ENCODE results near the gene PRL.

Gene PRL

DNA sequence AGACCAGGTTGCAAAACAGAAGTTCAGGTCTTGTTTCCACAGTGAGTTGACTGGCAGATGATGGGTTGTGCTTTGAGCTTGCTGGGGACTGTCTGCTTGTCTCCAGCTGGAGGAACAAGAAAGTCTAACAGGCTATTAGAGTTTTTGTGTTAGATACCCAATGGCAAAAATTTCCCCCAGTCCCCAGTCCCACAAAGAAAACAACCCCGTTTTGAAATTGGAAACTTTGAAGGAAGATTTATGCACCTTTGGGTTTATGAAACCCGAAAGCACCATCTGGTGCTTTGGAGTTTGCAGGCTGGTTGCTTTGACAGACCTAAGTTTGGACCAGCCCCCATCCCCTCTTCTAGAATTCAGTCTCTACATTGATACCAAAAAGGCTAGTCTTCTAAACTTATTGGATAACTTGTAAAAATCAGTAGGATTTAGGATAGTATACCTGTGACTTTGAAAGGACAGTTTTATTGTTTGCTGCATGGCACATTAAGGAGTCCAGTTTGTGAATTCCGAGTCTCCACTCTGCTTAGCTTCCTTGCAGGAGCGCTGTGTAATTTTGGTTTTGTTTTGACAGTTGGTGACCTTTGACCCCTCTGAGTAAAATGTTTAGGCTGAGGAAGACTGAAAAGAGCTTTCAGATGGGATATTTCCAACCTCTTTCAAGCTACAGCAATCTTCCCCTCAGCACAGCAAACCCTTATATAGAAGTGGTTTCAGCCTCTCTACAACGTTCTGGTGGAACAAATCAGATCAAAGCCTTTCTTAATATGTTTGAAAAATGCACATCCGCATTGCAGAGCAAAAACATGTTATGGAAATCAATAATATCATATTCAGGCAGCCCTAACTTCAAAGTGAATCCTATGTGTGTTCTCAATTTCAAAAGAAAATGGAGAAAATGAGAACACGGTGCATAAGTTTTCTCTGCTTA, 25.5 kb upstream of the PRL start:
- no peak overlapping the region for H3K4me3 ChIP-seq (ENCODE audit: low read length in 2 of 2)

GRCh38 chr6:22320750-22321149, 23.9 kb upstream of the PRL start:
- Histone ChIP-seq H3K27me3 (ENCODE audit: control insufficient read depth in 1 of 2, insufficient read depth in 2 of 2, low read length in 2 of 2) (no peaks in the 10 kb centered on the region), H3K27ac (ENCODE audit: low read length) (no peak overlapping the region), H3K36me3 (ENCODE audit: control insufficient read depth in 2 of 2, insufficient read depth in 2 of 2, low read length in 2 of 2) (no peaks in the 10 kb centered on the region), H3K9me3 (ENCODE audit: control insufficient read depth in 2 of 2, low read length in 2 of 2) (no peaks in the 10 kb centered on the region), H3K9ac (ENCODE audit: low read length in 2 of 2) (no peak overlapping the region), H3K4me1 (ENCODE audit: control insufficient read depth, insufficient read depth, low read length) (peaks cover 3% of the 10 kb centered on the region), H3K4me3 (ENCODE audit: low read length in 2 of 2) (no peak overlapping the region)

More for the DNA sequence above, 25.5 kb upstream of the PRL start:
- Histone ChIP-seq H3K27ac (ENCODE audit: low read length) (no peak overlapping the region), H3K4me1 (ENCODE audit: control insufficient read depth, insufficient read depth, low read length) (peaks cover 3% of the 10 kb centered on the region), H3K36me3 (ENCODE audit: control insufficient read depth in 2 of 2, insufficient read depth in 2 of 2, low read length in 2 of 2) (no peaks in the 10 kb centered on the region), H3K9ac (ENCODE audit: low read length in 2 of 2) (no peak overlapping the region), H3K27me3 (ENCODE audit: control insufficient read depth in 1 of 2, insufficient read depth in 2 of 2, low read length in 2 of 2) (no peaks in the 10 kb centered on the region), H3K9me3 (ENCODE audit: control insufficient read depth in 2 of 2, low read length in 2 of 2) (no peaks in the 10 kb centered on the region)

GRCh38 chr6:22318404-22318803, 21.6 kb upstream of the PRL start:
- H3K9me3 ChIP-seq (ENCODE audit: control insufficient read depth in 2 of 2, low read length in 2 of 2) = peaks cover 0 to 5% of the 10 kb centered on the region in 2 donors
- H3K4me1 ChIP-seq (ENCODE audit: control insufficient read depth, insufficient read depth, low read length) = peaks cover 3% of the 10 kb centered on the region
- no peaks in the 10 kb centered on the region for H3K27me3 ChIP-seq (ENCODE audit: control insufficient read depth in 1 of 2, insufficient read depth in 2 of 2, low read length in 2 of 2)
- H3K27ac ChIP-seq (ENCODE audit: low read length) = no peak overlapping the region
- H3K36me3 ChIP-seq (ENCODE audit: control insufficient read depth in 2 of 2, insufficient read depth in 2 of 2, low read length in 2 of 2) = no peaks in the 10 kb centered on the region
- H3K4me3 ChIP-seq (ENCODE audit: low read length in 2 of 2) = no peak overlapping the region
- H3K9ac ChIP-seq (ENCODE audit: low read length in 2 of 2) = no peak overlapping the region

DNA sequence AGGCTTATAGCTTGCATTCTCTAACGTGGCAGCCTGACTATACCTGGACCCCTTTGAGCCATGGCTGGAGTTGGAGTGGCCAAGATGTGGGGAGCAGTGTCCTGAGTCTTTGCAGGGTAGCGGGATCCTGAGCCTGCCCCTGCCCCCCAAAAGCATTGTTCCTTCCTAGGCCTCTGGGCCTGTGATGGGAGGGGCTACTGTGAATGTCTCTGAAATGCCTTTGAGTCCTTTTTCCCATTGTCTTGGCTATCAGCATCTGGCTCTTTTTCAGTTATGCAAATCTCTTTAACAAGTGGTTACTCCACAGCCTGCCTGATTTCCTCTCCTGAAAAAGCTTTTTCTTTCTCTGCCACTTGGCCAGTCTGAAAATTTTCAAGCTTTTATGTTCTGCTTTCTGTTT, 17.0 kb upstream of the PRL start:
- H3K36me3 ChIP-seq (ENCODE audit: control insufficient read depth in 2 of 2, insufficient read depth in 2 of 2, low read length in 2 of 2) = no peaks in the 10 kb centered on the region
- no peaks in the 10 kb centered on the region for H3K4me1 ChIP-seq (ENCODE audit: control insufficient read depth, insufficient read depth, low read length)
- H3K4me3 ChIP-seq (ENCODE audit: low read length in 2 of 2) = no peak overlapping the region
- peaks cover 0 to 8% of the 10 kb centered on the region in 2 donors for H3K9me3 ChIP-seq (ENCODE audit: control insufficient read depth in 2 of 2, low read length in 2 of 2)
- no peak overlapping the region for H3K27ac ChIP-seq (ENCODE audit: low read length)
- H3K9ac ChIP-seq (ENCODE audit: low read length in 2 of 2) = no peak overlapping the region
- no peaks in the 10 kb centered on the region for H3K27me3 ChIP-seq (ENCODE audit: control insufficient read depth in 1 of 2, insufficient read depth in 2 of 2, low read length in 2 of 2)

- Histone ChIP-seq H3K9me3 (ENCODE audit: control insufficient read depth in 2 of 2, low read length in 2 of 2) (peaks cover 0 to 8% of the 10 kb centered on the region in 2 donors), H3K27me3 (ENCODE audit: control insufficient read depth in 1 of 2, insufficient read depth in 2 of 2, low read length in 2 of 2) (no peaks in the 10 kb centered on the region), H3K4me3 (ENCODE audit: low read length in 2 of 2) (no peak overlapping the region), H3K27ac (ENCODE audit: low read length) (no peak overlapping the region), H3K4me1 (ENCODE audit: control insufficient read depth, insufficient read depth, low read length) (no peaks in the 10 kb centered on the region), H3K36me3 (ENCODE audit: control insufficient read depth in 2 of 2, insufficient read depth in 2 of 2, low read length in 2 of 2) (no peaks in the 10 kb centered on the region), H3K9ac (ENCODE audit: low read length in 2 of 2) (no peak overlapping the region)
Observed at GRCh38 chr6:22308939-22309338, 12.1 kb upstream of the PRL start.

DNA sequence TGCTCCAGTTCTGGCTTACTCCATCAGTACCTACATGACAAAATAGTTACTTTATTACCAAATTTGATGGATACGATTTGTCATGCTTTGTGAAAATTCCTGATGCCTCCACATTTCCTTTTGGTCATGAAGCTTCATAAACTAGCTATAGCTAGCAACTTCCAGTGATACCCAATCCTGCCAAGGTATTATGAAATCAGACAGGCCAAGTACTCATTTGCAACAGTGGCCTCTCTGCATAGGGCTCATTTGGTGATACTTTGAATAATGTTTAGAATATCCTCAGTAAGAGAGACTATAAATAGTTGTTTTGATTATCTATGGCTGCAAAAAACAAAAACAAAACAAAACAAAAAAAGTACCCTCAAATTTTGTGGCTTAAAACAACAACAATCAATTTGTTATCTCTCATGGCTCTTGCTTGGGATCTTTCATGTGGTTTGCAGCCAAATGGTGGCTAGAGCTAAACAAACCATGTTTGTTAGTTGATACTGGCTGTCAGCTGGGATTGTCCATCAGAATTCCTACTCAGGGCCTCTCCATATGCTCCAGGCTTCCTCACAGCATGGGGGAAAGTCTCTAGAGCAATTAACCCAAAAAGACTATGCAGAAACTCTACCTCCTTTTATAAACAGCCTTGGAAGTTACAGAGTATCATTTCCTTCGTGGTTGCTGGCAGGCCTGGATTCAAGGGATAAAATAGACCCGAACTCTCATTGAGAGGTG, 10.1 kb upstream of the PRL start:
- Histone ChIP-seq H3K9me3 (ENCODE audit: control insufficient read depth in 2 of 2, low read length in 2 of 2) (no peaks in the 10 kb centered on the region), H3K9ac (ENCODE audit: low read length in 2 of 2) (no peak overlapping the region), H3K4me3 (ENCODE audit: low read length in 2 of 2) (no peak overlapping the region), H3K27ac (ENCODE audit: low read length) (no peak overlapping the region), H3K4me1 (ENCODE audit: control insufficient read depth, insufficient read depth, low read length) (no peaks in the 10 kb centered on the region), H3K36me3 (ENCODE audit: control insufficient read depth in 2 of 2, insufficient read depth in 2 of 2, low read length in 2 of 2) (no peaks in the 10 kb centered on the region), H3K27me3 (ENCODE audit: control insufficient read depth in 1 of 2, insufficient read depth in 2 of 2, low read length in 2 of 2) (no peaks in the 10 kb centered on the region)

DNA sequence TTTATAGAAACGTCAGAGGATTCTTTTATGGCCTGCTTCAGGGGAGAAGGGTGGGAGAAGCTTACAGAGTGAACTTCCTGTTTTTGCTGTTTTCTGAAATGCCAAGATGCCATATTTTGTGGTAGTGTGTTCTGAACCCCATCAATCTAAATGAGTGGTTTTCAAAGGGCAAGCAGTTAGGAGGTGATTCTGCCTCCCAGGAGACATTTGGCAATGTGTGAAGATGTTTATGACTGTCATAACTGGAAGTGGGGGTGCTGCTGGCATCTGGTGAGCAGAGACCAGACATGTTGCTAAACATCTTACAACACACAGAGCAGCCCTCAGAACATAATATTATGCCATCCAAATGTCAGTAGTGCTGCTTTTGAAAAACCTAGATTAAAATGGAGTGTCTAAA, 6.0 kb upstream of the PRL start:
- Histone ChIP-seq H3K27ac (ENCODE audit: low read length) (no peak overlapping the region), H3K4me3 (ENCODE audit: low read length in 2 of 2) (no peak overlapping the region), H3K9me3 (ENCODE audit: control insufficient read depth in 2 of 2, low read length in 2 of 2) (no peaks in the 10 kb centered on the region), H3K36me3 (ENCODE audit: control insufficient read depth in 2 of 2, insufficient read depth in 2 of 2, low read length in 2 of 2) (no peaks in the 10 kb centered on the region), H3K27me3 (ENCODE audit: control insufficient read depth in 1 of 2, insufficient read depth in 2 of 2, low read length in 2 of 2) (no peaks in the 10 kb centered on the region), H3K9ac (ENCODE audit: low read length in 2 of 2) (no peak overlapping the region), H3K4me1 (ENCODE audit: control insufficient read depth, insufficient read depth, low read length) (no peaks in the 10 kb centered on the region)

- H3K36me3 ChIP-seq (ENCODE audit: control insufficient read depth in 2 of 2, insufficient read depth in 2 of 2, low read length in 2 of 2) = no peaks in the 10 kb centered on the region
- no peaks in the 10 kb centered on the region for H3K9me3 ChIP-seq (ENCODE audit: control insufficient read depth in 2 of 2, low read length in 2 of 2)
- H3K4me3 ChIP-seq (ENCODE audit: low read length in 2 of 2) = no peak overlapping the region
- no peak overlapping the region for H3K9ac ChIP-seq (ENCODE audit: low read length in 2 of 2)
- no peaks in the 10 kb centered on the region for H3K4me1 ChIP-seq (ENCODE audit: control insufficient read depth, insufficient read depth, low read length)
- no peak overlapping the region for H3K27ac ChIP-seq (ENCODE audit: low read length)
- H3K27me3 ChIP-seq (ENCODE audit: control insufficient read depth in 1 of 2, insufficient read depth in 2 of 2, low read length in 2 of 2) = no peaks in the 10 kb centered on the region
Observed at GRCh38 chr6:22300273-22300998, 3.6 kb upstream of the PRL start.

- Histone ChIP-seq H3K4me3 (ENCODE audit: low read length in 2 of 2) (no peak overlapping the region), H3K4me1 (ENCODE audit: control insufficient read depth, insufficient read depth, low read length) (no peaks in the 10 kb centered on the region), H3K27ac (ENCODE audit: low read length) (no peak overlapping the region), H3K36me3 (ENCODE audit: control insufficient read depth in 2 of 2, insufficient read depth in 2 of 2, low read length in 2 of 2) (no peaks in the 10 kb centered on the region), H3K27me3 (ENCODE audit: control insufficient read depth in 1 of 2, insufficient read depth in 2 of 2, low read length in 2 of 2) (no peaks in the 10 kb centered on the region), H3K9ac (ENCODE audit: low read length in 2 of 2) (no peak overlapping the region), H3K9me3 (ENCODE audit: control insufficient read depth in 2 of 2, low read length in 2 of 2) (no peaks in the 10 kb centered on the region)
Observed at GRCh38 chr6:22298475-22298890, 1.6 kb upstream of the PRL start.

- H3K4me3 ChIP-seq (ENCODE audit: low read length in 2 of 2) = no peak overlapping the region
- H3K9ac ChIP-seq (ENCODE audit: low read length in 2 of 2) = no peak overlapping the region
- H3K4me1 ChIP-seq (ENCODE audit: control insufficient read depth, insufficient read depth, low read length) = no peaks in the 10 kb centered on the region
- no peak overlapping the region for H3K27ac ChIP-seq (ENCODE audit: low read length)
- no peaks in the 10 kb centered on the region for H3K9me3 ChIP-seq (ENCODE audit: control insufficient read depth in 2 of 2, low read length in 2 of 2)
- H3K36me3 ChIP-seq (ENCODE audit: control insufficient read depth in 2 of 2, insufficient read depth in 2 of 2, low read length in 2 of 2) = no peaks in the 10 kb centered on the region
- H3K27me3 ChIP-seq (ENCODE audit: control insufficient read depth in 1 of 2, insufficient read depth in 2 of 2, low read length in 2 of 2) = no peaks in the 10 kb centered on the region
Observed at GRCh38 chr6:22296067-22296466, 769 bp downstream of the PRL start.

Measured in stomach smooth muscle (tissue), 2 donors.